Body of pancreas (tissue), 4 donors: ENCODE measurements around the gene FAM131B. TPM values are rescaled to one million over a fixed set of nuclear protein-coding genes. Genes with fewer than 3 reads are reported as not detected.

ENCODE experiments used
- ATAC-seq: fragments of 150-250 bp; one replicate; pipeline ENCODE4 v1.9.1; 2016
- DNase-seq, 4 donors: peaks; one replicate each; pipeline ENCODE4 v3.0.0-alpha.2; 2019
- H3K27ac ChIP-seq, 4 donors: fragments of 200-600 bp; sonication (generic); 1 replicate in 3 of 4; 2 replicates in 1 of 4; pipeline versions ENCODE4 v1.5.1 to v1.6.1; 2016 to 2019; ENCODE audit warnings: mild to moderate bottlenecking in 1 of 4, mixed read lengths in 1 of 4, moderate library complexity in 1 of 4
- H3K27me3 ChIP-seq, 2 donors: fragments of 200-600 bp; sonication (generic); one replicate each; pipeline ENCODE4 v1.6.0; 2016; ENCODE audit warnings: mild to moderate bottlenecking in 1 of 2
- H3K36me3 ChIP-seq, 2 donors: fragments of 200-600 bp; sonication (generic); replicated peaks in 1 of 2; 2 replicates each; pipeline ENCODE4 v1.5.1; 2016; ENCODE audit warnings: low read depth in 2 of 2; ENCODE audit not compliant: insufficient read depth in 1 of 2
- H3K4me1 ChIP-seq: fragments of 200-600 bp; sonication (generic); one replicate; pipeline ENCODE4 v1.6.0; 2016
- H3K4me3 ChIP-seq, 2 donors: fragments of 200-600 bp; sonication (generic); 1 replicate in 1 of 2; 2 replicates in 1 of 2; pipeline ENCODE4 v1.5.1; 2016 to 2019
- H3K9me3 ChIP-seq, 3 donors: fragments of 200-600 bp; sonication (generic); 1 replicate in 2 of 3; 2 replicates in 1 of 3; pipeline ENCODE4 v1.5.1; 2016
- POLR2A ChIP-seq, 3 donors: fragments of 450-650 bp; IDR thresholded peaks; one replicate each; pipeline ENCODE4 v1.6.1; 2016; ENCODE audit warnings: antibody characterized with exemption in 3 of 3, mild to moderate bottlenecking in 2 of 3
- WGBS, 2 donors: methylation state at CpG; one replicate each; pipeline ENCODE4 v1.1.5; 2017; 5-methylcytosine and 5-hydroxymethylcytosine counted together
- intact Hi-C: fragments of 100-400 bp; cut with DNase I; formaldehyde crosslinking; loops from one replicate; pipeline ENCODE4 v1.15.1; 2023
- total RNA-seq, 2 donors: library from RNA; depleted of rRNA; stranded (reverse); fragments of >200 nt; gene quantifications; one replicate each; pipeline ENCODE4 v1.1.0, GENCODE V29; 2016
- TF ChIP-seq, protein P1 (sequence below), 7 experiments: fragments of 450-650 bp in 4 of 7; fragments of 200-600 bp in 3 of 7; sonication (generic) in 3 of 7; IDR thresholded peaks; one replicate each; pipeline ENCODE4 v1.5.1; 2016 to 2019; ENCODE audit warnings: antibody characterized with exemption in 7 of 7

The FAM131B gene
- total RNA-seq, 2 donors from 2014 or later = 0.26 TPM; not detected in 1

DNA sequence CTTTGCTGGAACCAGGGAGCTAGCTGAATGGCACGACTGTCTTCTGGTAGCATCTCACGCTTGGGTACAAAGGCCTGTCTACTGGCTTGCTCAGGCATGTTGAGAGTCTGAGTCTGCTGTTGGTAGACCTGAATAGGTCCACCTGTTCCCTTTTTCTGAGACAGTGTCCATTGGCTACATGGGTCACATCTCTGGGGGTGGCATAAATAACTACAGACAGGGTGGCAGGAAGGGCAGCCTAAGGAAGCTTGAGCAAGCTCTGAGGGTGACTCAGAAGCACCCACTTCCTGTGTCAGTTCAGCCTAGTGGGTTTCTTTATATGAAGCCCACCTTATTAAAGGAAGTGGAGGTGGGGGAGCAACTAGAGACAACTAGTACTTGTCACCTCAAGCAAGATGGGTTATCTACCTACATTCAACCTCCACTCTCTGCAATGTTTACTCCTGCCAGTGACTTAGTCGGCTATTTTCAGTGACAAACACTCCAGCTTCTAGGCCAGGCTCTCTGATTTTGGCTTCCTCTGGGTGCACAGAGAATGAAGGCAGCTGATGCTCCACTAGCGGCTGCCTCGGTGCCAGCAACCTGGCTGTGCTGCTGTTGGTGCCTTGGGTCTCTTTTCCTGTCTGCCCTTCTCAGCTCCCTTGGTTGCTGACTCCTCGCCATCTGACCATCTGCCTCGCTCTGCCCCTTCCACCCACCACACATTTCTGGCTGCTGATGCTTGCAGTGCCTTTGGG lies 13.0 kb upstream of the FAM131B start:
- Histone ChIP-seq H3K27me3 (no peaks in the 10 kb centered on the region), H3K4me3 (no peak overlapping the region), H3K4me1 (peaks cover 10% of the 10 kb centered on the region), H3K27ac (peak overlapping the region in 1 of 4 donors; percentile 61), H3K9me3 (no peaks in the 10 kb centered on the region), H3K36me3 (no peaks in the 10 kb centered on the region)
- DNase-seq (peak in 1 of 4 donors; percentile 52), ATAC-seq (no peak)
- 55 to 81% methylated on average over 6 to 7 of the region's 7 CpGs for WGBS, 2 donors
- TF ChIP-seq POLR2A (IDR thresholded peaks at IDR 0.05) = no peak
- TF ChIP-seq, protein P1, sequence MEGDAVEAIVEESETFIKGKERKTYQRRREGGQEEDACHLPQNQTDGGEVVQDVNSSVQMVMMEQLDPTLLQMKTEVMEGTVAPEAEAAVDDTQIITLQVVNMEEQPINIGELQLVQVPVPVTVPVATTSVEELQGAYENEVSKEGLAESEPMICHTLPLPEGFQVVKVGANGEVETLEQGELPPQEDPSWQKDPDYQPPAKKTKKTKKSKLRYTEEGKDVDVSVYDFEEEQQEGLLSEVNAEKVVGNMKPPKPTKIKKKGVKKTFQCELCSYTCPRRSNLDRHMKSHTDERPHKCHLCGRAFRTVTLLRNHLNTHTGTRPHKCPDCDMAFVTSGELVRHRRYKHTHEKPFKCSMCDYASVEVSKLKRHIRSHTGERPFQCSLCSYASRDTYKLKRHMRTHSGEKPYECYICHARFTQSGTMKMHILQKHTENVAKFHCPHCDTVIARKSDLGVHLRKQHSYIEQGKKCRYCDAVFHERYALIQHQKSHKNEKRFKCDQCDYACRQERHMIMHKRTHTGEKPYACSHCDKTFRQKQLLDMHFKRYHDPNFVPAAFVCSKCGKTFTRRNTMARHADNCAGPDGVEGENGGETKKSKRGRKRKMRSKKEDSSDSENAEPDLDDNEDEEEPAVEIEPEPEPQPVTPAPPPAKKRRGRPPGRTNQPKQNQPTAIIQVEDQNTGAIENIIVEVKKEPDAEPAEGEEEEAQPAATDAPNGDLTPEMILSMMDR (IDR thresholded peaks at IDR 0.05) = no peak
- intact Hi-C loops = no loop called here

DNA sequence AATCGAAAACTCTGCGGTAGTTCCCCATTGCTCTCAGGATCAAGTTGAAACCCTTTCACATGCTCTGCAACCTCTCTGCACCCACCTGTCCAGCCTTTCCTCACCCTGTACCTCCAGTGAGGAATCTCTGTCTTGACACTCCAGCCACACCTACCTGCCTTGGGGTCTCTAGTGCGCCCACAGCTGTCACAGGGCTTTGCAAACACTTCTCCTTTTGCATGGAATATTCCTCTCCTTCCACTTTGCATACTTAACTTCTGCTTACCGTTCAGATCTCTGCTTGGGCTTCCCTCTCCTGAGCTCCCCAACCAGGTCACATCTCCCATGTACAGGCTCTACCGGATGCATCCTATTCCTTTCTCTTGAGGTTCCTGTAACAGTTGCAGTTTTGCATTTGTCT lies 12.0 kb upstream of the FAM131B start:
- Histone ChIP-seq H3K27ac (no peak overlapping the region), H3K4me1 (peaks cover 5% of the 10 kb centered on the region), H3K4me3 (no peak overlapping the region), H3K27me3 (no peaks in the 10 kb centered on the region), H3K36me3 (no peaks in the 10 kb centered on the region), H3K9me3 (no peaks in the 10 kb centered on the region)
- WGBS, 2 donors = 70 to 87% methylated on average over 5 of the region's 5 CpGs
- ATAC-seq = no peak
- intact Hi-C loops = no loop called here
- DNase-seq = no peak
- no peak for TF ChIP-seq POLR2A (IDR thresholded peaks at IDR 0.05)
- TF ChIP-seq, protein P1 (IDR thresholded peaks at IDR 0.05) = no peak

DNA sequence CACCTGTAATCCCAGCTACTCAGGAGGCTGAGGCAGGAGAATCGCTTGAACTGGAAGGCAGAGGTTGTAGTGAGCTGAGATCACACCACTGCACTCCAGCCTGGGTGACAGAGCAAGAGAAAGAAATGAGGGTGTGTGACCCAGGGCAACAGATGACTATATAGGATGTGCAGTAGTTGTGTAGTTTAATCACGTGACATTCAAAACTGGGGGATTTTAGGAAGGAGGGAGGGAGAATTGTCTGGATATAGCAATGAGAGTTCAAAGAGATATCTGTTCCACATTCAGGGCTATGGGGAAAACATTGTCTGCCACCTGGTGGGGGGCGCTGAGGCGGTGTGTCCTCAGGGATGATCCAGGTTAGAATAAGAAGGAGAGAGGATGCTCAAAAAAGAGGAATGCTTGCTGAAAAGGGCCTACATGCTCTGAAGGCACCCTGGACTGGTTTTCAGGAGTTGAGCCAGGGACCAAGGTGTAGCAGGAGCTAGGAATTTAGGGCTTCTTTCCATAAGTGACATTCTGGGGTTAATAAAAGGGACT lies 10.8 kb upstream of the FAM131B start:
- ATAC-seq (no peak), DNase-seq (no peak)
- WGBS, 2 donors = 82 to 87% methylated on average over 4 of the region's 4 CpGs
- H3K27me3 ChIP-seq = no peaks in the 10 kb centered on the region
- H3K36me3 ChIP-seq = no peaks in the 10 kb centered on the region
- H3K4me3 ChIP-seq = no peak overlapping the region
- no peak overlapping the region for H3K27ac ChIP-seq
- TF ChIP-seq, protein P1 (IDR thresholded peaks at IDR 0.05) = no peak
- no peak for TF ChIP-seq POLR2A (IDR thresholded peaks at IDR 0.05)
- no peaks in the 10 kb centered on the region for H3K9me3 ChIP-seq
- no peaks in the 10 kb centered on the region for H3K4me1 ChIP-seq
- intact Hi-C loops = no loop called here

DNA sequence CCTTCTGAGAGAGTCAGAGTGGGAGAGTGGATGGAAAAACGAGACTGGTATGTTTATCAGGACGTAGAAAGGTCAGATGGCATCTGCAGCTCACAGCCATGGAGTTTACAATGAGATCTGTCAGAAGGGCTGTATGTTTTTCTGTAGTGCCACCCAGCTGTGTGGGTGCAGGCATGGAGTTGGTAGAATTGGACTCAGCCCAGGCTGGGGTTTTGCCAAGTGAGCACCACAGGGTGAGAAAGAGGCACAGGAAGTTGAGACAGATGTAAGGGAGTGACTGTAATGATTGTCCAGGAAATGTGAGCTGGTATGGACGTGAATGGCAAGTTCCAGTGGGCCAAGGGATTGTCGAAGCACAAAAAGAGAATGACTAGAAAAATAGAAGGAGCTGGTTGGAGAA lies 9.6 kb upstream of the FAM131B start:
- no peaks in the 10 kb centered on the region for H3K4me1 ChIP-seq
- intact Hi-C loops = no loop called here
- H3K36me3 ChIP-seq = no peaks in the 10 kb centered on the region
- no peak for TF ChIP-seq POLR2A (IDR thresholded peaks at IDR 0.05)
- TF ChIP-seq, protein P1 (IDR thresholded peaks at IDR 0.05) = no peak
- H3K27me3 ChIP-seq = no peaks in the 10 kb centered on the region
- ATAC-seq (no peak), DNase-seq (peak in 2 of 4 donors; percentile 57 to 60)
- H3K27ac ChIP-seq = no peak overlapping the region
- WGBS, 2 donors = 44 to 48% methylated on average over 4 of the region's 4 CpGs
- no peak overlapping the region for H3K4me3 ChIP-seq
- no peaks in the 10 kb centered on the region for H3K9me3 ChIP-seq
